ENCODE results near the gene TRIM33. TPM values are rescaled to one million over a fixed set of nuclear protein-coding genes. Genes with fewer than 3 reads are reported as not detected.

TRIM33 gene
- total and polyA plus RNA-seq, 12 donors = 3.5 to 28.7 (median 20.0) TPM

GRCh38 chr1:114473796-114474195 lies 37.2 kb downstream of the TRIM33 start:
- ATAC-seq (no peak), DNase-seq (no peak)
- intact Hi-C loops (cut with DNase I) = no loop called here
- peaks cover 0 to 34% (median 9%) of the 10 kb centered on the region in 9 donors for H3K4me1 ChIP-seq
- H3K4me3 ChIP-seq = no peak overlapping the region
- H3K27ac ChIP-seq = no peak overlapping the region
- H3K36me3 ChIP-seq = no peaks in the 10 kb centered on the region
- H3K27me3 ChIP-seq = no peaks in the 10 kb centered on the region
- peaks cover 0 to 2% (median 0%) of the 10 kb centered on the region in 11 donors for H3K9me3 ChIP-seq
- WGBS, 2 donors = 98% methylated on average over 6 of the region's 6 CpGs
- TF ChIP-seq, protein P1, sequence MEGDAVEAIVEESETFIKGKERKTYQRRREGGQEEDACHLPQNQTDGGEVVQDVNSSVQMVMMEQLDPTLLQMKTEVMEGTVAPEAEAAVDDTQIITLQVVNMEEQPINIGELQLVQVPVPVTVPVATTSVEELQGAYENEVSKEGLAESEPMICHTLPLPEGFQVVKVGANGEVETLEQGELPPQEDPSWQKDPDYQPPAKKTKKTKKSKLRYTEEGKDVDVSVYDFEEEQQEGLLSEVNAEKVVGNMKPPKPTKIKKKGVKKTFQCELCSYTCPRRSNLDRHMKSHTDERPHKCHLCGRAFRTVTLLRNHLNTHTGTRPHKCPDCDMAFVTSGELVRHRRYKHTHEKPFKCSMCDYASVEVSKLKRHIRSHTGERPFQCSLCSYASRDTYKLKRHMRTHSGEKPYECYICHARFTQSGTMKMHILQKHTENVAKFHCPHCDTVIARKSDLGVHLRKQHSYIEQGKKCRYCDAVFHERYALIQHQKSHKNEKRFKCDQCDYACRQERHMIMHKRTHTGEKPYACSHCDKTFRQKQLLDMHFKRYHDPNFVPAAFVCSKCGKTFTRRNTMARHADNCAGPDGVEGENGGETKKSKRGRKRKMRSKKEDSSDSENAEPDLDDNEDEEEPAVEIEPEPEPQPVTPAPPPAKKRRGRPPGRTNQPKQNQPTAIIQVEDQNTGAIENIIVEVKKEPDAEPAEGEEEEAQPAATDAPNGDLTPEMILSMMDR (IDR thresholded peaks at IDR 0.05) = no peak

DNA sequence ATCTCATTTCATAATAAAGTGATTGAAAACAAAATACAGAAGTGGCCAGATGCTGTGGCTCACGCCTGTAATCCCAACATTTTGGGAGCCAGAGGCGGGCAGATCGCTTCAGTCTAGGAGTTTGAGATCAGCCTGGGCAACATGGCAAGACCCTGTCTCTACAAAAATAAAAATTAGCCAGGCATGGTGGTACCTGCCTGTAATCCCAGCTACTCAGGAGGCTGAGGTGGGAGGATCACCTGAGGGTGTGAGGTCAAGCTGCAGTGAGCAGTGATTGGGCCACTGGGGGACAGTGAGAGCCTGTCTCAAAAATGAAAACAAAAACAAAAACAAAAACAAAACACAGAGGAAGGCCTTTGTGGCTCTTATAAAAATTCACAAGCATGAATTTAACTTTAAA lies 38.6 kb downstream of the TRIM33 start:
- TF ChIP-seq, protein P1 (IDR thresholded peaks at IDR 0.05) = no peak
- Histone ChIP-seq H3K9me3 (no peaks in the 10 kb centered on the region), H3K4me1 (peaks cover 5 to 45% (median 23%) of the 10 kb centered on the region in 9 donors), H3K4me3 (no peak overlapping the region), H3K27me3 (no peaks in the 10 kb centered on the region), H3K36me3 (no peaks in the 10 kb centered on the region), H3K27ac (no peak overlapping the region)
- intact Hi-C loops (cut with DNase I) = no loop called here
- no peak for DNase-seq
- no peak for ATAC-seq
- WGBS, 2 donors = 95 to 97% methylated on average over 3 of the region's 3 CpGs

DNA sequence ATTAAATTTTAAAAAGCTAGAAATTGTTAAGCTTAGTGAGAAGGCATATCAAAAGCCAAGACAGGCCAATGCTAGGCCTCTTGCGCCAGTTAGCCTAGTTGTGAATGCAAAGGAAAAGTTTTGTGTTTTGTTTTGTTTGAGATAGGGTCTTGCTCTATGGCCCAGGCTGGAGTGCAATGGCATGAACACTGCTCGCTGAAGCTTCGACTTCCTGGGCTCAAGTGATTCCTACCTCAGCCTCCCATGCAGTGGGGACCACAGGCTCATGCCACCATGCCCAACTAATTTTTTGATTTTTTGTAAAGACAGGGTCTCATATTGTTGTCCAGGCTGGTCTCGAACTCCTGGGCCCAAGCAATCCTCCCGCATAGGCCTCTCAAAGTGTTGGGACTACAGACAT lies 40.3 kb downstream of the TRIM33 start:
- DNase-seq (no peak), ATAC-seq (no peak)
- Histone ChIP-seq H3K4me3 (no peak overlapping the region), H3K27me3 (no peaks in the 10 kb centered on the region), H3K27ac (no peak overlapping the region), H3K9me3 (no peaks in the 10 kb centered on the region), H3K4me1 (peaks cover 5 to 41% (median 32%) of the 10 kb centered on the region in 9 donors), H3K36me3 (no peaks in the 10 kb centered on the region)
- TF ChIP-seq, protein P1 (IDR thresholded peaks at IDR 0.05) = no peak
- intact Hi-C loops (cut with DNase I) = no loop called here
- WGBS, 2 donors = 78 to 79% methylated on average over 5 of the region's 5 CpGs

GRCh38 chr1:114468710-114469468 lies 42.1 kb downstream of the TRIM33 start:
- WGBS, 2 donors = 49 to 60% methylated on average over 6 of the region's 6 CpGs
- no peak for ATAC-seq

More at GRCh38 chr1:114468710-114469468, 42.1 kb downstream of the TRIM33 start:
- H3K27me3 ChIP-seq = no peaks in the 10 kb centered on the region
- H3K4me3 ChIP-seq = no peak overlapping the region
- H3K36me3 ChIP-seq = no peaks in the 10 kb centered on the region
- peaks cover 5 to 41% (median 32%) of the 10 kb centered on the region in 9 donors for H3K4me1 ChIP-seq
- no peaks in the 10 kb centered on the region for H3K9me3 ChIP-seq
- intact Hi-C loops (cut with DNase I) = no loop called here
- no peak for DNase-seq
- TF ChIP-seq, protein P1 (IDR thresholded peaks at IDR 0.05) = no peak
- no peak overlapping the region for H3K27ac ChIP-seq
